Osteoblast (primary cell): ENCODE results near the gene PIK3R6. TPM values are rescaled to one million over a fixed set of nuclear protein-coding genes. Genes with fewer than 3 reads are reported as not detected.

Source experiments
- DNase-seq: peaks from one replicate; pipeline ENCODE4 v3.0.0; 2011; ENCODE audit warnings: low spot score, mixed read lengths; ENCODE audit not compliant: insufficient read length; ENCODE audit errors: missing footprints
- H2AFZ ChIP-seq: 2 replicates; pipeline ENCODE4 v1.6.0; 2011; ENCODE audit warnings: mild to moderate bottlenecking, low read length
- H3K27ac ChIP-seq: 2 replicates; pipeline ENCODE4 v1.5.1; 2011; ENCODE audit warnings: mild to moderate bottlenecking, low read depth, low read length, moderate library complexity
- H3K27me3 ChIP-seq: 2 replicates; pipeline ENCODE4 v1.6.0; 2012; ENCODE audit warnings: mild to moderate bottlenecking, control low read depth, inconsistent platforms, low read length, moderate library complexity; ENCODE audit not compliant: insufficient read depth
- H3K36me3 ChIP-seq: 2 replicates; pipeline ENCODE4 v1.5.1; 2011; ENCODE audit warnings: mild to moderate bottlenecking, low read length, control low read depth, moderate library complexity; ENCODE audit not compliant: insufficient read depth
- H3K4me1 ChIP-seq: 2 replicates; pipeline ENCODE4 v1.5.1; 2011; ENCODE audit warnings: mild to moderate bottlenecking, low read length, control low read depth, moderate library complexity; ENCODE audit not compliant: insufficient read depth
- H3K4me2 ChIP-seq: 2 replicates; pipeline ENCODE4 v1.6.0; 2011; ENCODE audit warnings: mild to moderate bottlenecking, low read length; ENCODE audit not compliant: insufficient read depth
- H3K4me3 ChIP-seq: fragments of 200-600 bp; sonication (generic); 3 replicates; pipeline ENCODE4 v1.5.1; 2012; ENCODE audit warnings: mild to moderate bottlenecking, low read length, inconsistent platforms; ENCODE audit not compliant: insufficient read depth
- H3K79me2 ChIP-seq: 2 replicates; pipeline ENCODE4 v1.6.0; 2012; ENCODE audit warnings: mild to moderate bottlenecking, low read length, control low read depth, inconsistent platforms; ENCODE audit not compliant: insufficient read depth
- H3K9me3 ChIP-seq: 2 replicates; pipeline ENCODE4 v1.5.1; 2011; ENCODE audit warnings: low read depth, low read length, control low read depth
- H4K20me1 ChIP-seq: 2 replicates; pipeline ENCODE4 v1.6.0; 2012; ENCODE audit warnings: mild to moderate bottlenecking, low read length, control low read depth; ENCODE audit not compliant: insufficient read depth
- total RNA-seq: library from RNA; depleted of rRNA; stranded (reverse); fragments of >200 nt; gene quantifications from 2 replicates; pipeline ENCODE4 v1.2.3, GENCODE V29; 2012
- TF ChIP-seq, protein P1 (sequence below): IDR thresholded peaks from 2 replicates; pipeline ENCODE4 v1.5.1; 2011; ENCODE audit warnings: mild to moderate bottlenecking, low read depth, low read length, moderate library complexity; ENCODE audit errors: extremely low read depth

PIK3R6 gene
- total RNA-seq, 1 donor: not detected

DNA sequence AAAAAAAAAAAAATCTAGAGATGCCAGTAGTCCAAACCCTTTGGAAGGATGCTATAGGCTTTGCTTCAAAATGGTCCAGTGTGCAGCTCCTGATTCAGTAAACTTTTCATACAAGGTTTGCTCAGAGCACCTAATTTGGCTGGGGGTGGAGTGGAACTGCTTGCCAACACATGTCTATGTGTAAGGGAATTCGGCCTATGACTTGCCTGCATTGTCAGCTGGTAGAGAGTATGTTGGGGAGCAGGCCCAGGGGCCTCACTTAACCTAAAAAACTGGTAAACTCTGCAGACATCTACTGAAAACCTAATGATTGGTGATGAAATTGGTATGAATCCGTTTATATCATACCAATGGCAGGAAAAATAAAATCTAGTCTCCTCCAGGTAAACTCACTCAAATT is 66.8 kb downstream of the PIK3R6 start:
- no peaks in the 10 kb centered on the region for H3K9me3 ChIP-seq
- H3K4me2 ChIP-seq: no peak overlapping the region
- H3K4me3 ChIP-seq: no peak overlapping the region
- H3K4me1 ChIP-seq: no peaks in the 10 kb centered on the region
- no peaks in the 10 kb centered on the region for H3K36me3 ChIP-seq
- H3K27ac ChIP-seq: no peak overlapping the region
- no peak for DNase-seq
- H3K79me2 ChIP-seq: no peaks in the 10 kb centered on the region
- no peak overlapping the region for H2AFZ ChIP-seq
- TF ChIP-seq, protein P1, sequence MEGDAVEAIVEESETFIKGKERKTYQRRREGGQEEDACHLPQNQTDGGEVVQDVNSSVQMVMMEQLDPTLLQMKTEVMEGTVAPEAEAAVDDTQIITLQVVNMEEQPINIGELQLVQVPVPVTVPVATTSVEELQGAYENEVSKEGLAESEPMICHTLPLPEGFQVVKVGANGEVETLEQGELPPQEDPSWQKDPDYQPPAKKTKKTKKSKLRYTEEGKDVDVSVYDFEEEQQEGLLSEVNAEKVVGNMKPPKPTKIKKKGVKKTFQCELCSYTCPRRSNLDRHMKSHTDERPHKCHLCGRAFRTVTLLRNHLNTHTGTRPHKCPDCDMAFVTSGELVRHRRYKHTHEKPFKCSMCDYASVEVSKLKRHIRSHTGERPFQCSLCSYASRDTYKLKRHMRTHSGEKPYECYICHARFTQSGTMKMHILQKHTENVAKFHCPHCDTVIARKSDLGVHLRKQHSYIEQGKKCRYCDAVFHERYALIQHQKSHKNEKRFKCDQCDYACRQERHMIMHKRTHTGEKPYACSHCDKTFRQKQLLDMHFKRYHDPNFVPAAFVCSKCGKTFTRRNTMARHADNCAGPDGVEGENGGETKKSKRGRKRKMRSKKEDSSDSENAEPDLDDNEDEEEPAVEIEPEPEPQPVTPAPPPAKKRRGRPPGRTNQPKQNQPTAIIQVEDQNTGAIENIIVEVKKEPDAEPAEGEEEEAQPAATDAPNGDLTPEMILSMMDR: no peak
- no peaks in the 10 kb centered on the region for H4K20me1 ChIP-seq
- H3K27me3 ChIP-seq: peaks cover 27% of the 10 kb centered on the region

DNA sequence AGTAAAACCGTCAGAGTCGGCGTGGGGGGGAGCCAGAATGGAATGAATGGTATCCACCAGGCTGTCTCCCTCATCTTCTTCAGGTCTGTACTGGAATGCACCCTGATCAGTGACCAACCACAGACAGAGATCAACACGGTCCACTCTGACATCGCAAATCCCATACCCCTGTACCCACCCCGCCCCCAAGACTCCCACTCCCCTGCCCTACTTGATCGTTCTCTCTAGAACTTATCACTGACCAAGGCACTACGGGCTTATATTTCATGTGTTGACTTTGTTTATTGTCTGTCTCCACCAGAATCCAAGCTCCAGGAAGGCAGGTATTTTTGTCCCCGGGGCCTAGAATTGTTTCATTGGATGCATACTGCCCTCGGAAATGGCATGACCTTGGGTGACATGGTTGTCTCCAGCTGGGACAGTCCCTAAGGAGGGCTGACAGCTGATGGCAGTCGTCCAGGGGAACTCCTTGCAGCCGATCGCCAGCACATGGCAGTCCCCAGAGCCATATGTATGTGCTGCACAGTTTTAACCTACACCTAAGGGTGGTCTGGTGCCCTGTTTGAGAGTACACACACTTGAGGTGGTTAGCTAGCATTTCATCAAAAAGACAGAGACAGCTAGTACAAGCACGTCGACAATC is 67.8 kb downstream of the PIK3R6 start:
- H3K4me1 ChIP-seq: no peaks in the 10 kb centered on the region
- H3K9me3 ChIP-seq: no peaks in the 10 kb centered on the region
- no peaks in the 10 kb centered on the region for H3K36me3 ChIP-seq
- TF ChIP-seq, protein P1: no peak
- H2AFZ ChIP-seq: no peak overlapping the region
- no peak overlapping the region for H3K4me3 ChIP-seq
- DNase-seq: no peak
- H3K27me3 ChIP-seq: peaks cover 27% of the 10 kb centered on the region
- H4K20me1 ChIP-seq: no peaks in the 10 kb centered on the region
- H3K79me2 ChIP-seq: no peaks in the 10 kb centered on the region
- H3K27ac ChIP-seq: no peak overlapping the region
- no peak overlapping the region for H3K4me2 ChIP-seq

DNA sequence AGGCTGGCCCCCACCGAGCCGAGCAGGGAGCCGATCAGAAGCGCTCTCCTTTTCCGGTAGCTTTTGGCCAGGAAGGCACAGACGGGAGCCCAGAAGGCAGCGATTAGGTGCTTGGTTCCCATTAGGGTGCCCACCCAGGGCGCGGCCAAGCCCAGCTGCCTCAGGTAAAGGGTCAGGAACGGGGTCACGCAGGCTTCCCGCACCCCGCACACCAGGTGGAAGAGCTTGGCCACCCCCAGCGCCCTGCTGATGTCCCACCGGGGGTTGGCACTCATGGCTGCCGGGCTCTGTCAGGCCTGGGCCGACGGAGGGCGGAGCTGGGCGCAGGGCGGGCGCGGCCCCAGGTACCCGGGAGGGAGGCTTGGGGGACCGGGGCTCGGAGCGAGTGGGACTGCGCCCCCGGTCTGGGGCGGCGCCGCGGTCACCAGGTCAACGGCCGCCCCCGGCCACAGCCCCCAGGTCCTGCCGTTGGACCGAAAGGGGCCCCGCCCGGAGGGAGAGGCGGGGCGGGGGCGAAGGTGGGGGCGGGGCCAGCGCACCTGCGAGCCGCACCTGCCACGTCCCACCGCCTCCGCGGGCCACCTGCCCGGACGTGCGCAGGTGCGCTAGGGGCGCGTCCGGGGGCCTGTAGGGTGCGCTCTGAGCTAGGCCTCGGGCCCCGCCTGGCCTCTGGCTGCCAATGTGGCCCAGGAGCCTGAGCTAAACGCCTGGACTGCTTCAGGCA is 68.5 kb downstream of the PIK3R6 start, which contains the start of gene MFSD6L:
MFSD6L (minus strand) TSS at position 520 of the 724 bp plus-strand sequence; CDS start at position 275, 245 bp downstream.
- Histone ChIP-seq H3K27me3 (peaks cover 27% of the 10 kb centered on the region), H3K4me1 (no peaks in the 10 kb centered on the region), H3K27ac (no peak within 1 kb of the TSS), H3K4me3 (no peak within 1 kb of the TSS), H3K36me3 (no peaks in the 10 kb centered on the region), H3K9me3 (no peaks in the 10 kb centered on the region), H3K79me2 (no peaks in the 10 kb centered on the region), H4K20me1 (no peaks in the 10 kb centered on the region), H3K4me2 (no peak within 1 kb of the TSS), H2AFZ (no peak within 1 kb of the TSS)
- no peak for DNase-seq
- TF ChIP-seq, protein P1: no peak

DNA sequence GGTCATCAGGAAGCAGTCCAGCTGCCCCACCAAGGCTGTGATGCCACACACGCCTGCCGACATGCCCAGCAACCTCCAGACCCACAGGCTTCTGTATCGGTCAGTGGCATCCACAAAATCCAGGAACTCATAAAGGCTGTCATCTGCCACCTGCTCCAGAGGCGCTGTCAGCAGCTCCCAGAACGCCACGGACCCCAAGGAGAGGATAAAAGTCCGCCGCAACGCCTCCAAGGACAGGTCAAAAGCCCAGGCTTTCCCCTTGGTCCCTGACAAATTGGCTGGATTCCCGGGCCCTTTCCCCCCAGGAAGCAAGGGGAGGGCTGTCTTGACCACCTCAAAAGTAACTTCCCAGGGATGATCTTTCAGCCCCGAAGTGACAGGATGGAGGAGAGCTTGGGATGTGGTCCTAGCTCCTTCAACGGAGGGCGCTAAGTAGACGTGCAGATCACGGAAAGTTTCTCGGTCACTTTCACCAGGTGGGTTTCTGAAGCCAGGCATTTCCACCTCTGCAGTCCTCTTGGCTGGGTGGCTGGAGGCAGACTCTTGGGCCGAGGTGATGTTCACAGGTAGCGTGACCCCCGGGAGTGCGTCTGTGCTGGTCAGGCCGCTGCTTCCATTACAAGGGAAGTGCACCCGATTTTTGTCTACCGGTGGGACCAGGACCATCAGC is 69.2 kb downstream of the PIK3R6 start:
- Histone ChIP-seq H4K20me1 (no peaks in the 10 kb centered on the region), H3K27ac (no peak overlapping the region), H3K4me1 (no peaks in the 10 kb centered on the region), H3K27me3 (peaks cover 27% of the 10 kb centered on the region), H3K4me2 (no peak overlapping the region), H3K36me3 (no peaks in the 10 kb centered on the region), H3K4me3 (no peak overlapping the region), H3K79me2 (no peaks in the 10 kb centered on the region), H3K9me3 (no peaks in the 10 kb centered on the region), H2AFZ (no peak overlapping the region)
- TF ChIP-seq, protein P1: no peak
- no peak for DNase-seq
